ENCODE results near the gene RLBP1.
A peak's percentile ranks its signal among the peaks of the same experiment; 100 is the strongest.
"Not testable (repeated sequence)": the region's sequence is repeated elsewhere in the genome, so short reads cannot be mapped to it uniquely, and the experiment has no call there.

Gene RLBP1

GRCh38 chr15:89221543-89221942 lies at the start of gene RLBP1:
Gene RLBP1, minus strand, starts transcription at chr15:89221579. Its CDS starts 2,604 bp downstream, at chr15:89218975.
- DNase-seq: no peak

GRCh38 chr15:89250142-89250541 lies 28.8 kb upstream of the RLBP1 start:
- not testable (repeated sequence) for DNase-seq

- no peak for DNase-seq
These were observed 27.2 kb upstream of the RLBP1 start for GRCh38 chr15:89248584-89248983.

GRCh38 chr15:89247446-89247845 lies 26.1 kb upstream of the RLBP1 start:
- no peak for DNase-seq

- DNase-seq: no peak
These were observed 23.2 kb upstream of the RLBP1 start for GRCh38 chr15:89244574-89244903.

GRCh38 chr15:89243691-89244573 lies 22.6 kb upstream of the RLBP1 start, which contains the start of gene FANCI:
Gene FANCI, plus strand, starts transcription at chr15:89243979. Its CDS starts 3,669 bp downstream, at chr15:89247648.
- DNase-seq: peak; percentile 85

- no peak for DNase-seq
These were observed 21.8 kb upstream of the RLBP1 start for GRCh38 chr15:89243046-89243690.

GRCh38 chr15:89239883-89240810 lies 18.8 kb upstream of the RLBP1 start:
- DNase-seq: not testable (repeated sequence)

- DNase-seq: no peak
These were observed 10.5 kb upstream of the RLBP1 start for GRCh38 chr15:89231832-89232231.

GRCh38 chr15:89230277-89230676 lies 8.9 kb upstream of the RLBP1 start:
- no peak for DNase-seq

- no peak for DNase-seq
These were observed 6.0 kb upstream of the RLBP1 start for GRCh38 chr15:89227425-89227824.

GRCh38 chr15:89226359-89227221 lies 5.2 kb upstream of the RLBP1 start:
- no peak for DNase-seq

GRCh38 chr15:89225588-89225987 lies 4.2 kb upstream of the RLBP1 start:
- no peak for DNase-seq

GRCh38 chr15:89218531-89218930 lies 2.8 kb downstream of the RLBP1 start:
- no peak for DNase-seq

GRCh38 chr15:89217686-89218376 lies 3.5 kb downstream of the RLBP1 start:
- no peak for DNase-seq

- DNase-seq: no peak
These were observed 4.3 kb downstream of the RLBP1 start for GRCh38 chr15:89217031-89217430.

- DNase-seq: no peak
These were observed 5.8 kb downstream of the RLBP1 start for GRCh38 chr15:89215627-89216026.

GRCh38 chr15:89211678-89212170 lies 9.7 kb downstream of the RLBP1 start:
- DNase-seq: no peak

- DNase-seq: no peak
These were observed 12.3 kb downstream of the RLBP1 start for GRCh38 chr15:89209057-89209456.

GRCh38 chr15:89208256-89208655 lies 13.1 kb downstream of the RLBP1 start:
- no peak for DNase-seq

GRCh38 chr15:89206908-89207331 lies 14.5 kb downstream of the RLBP1 start:
- no peak for DNase-seq
